ENCODE measurements around the gene ABCB6.
A peak's percentile ranks its signal among the peaks of the same experiment; 100 is the strongest.

Gene ABCB6

GRCh38 chr2:219171231-219171651, 47.5 kb downstream of the ABCB6 start:
- no peak for DNase-seq (ENCODE audit: low read depth in 3 of 3, low spot score in 1 of 3)

- DNase-seq (ENCODE audit: low read depth in 3 of 3, low spot score in 1 of 3), result no peak
Observed at GRCh38 chr2:219169930-219170654, 48.7 kb downstream of the ABCB6 start, which contains the start of gene SLC23A3. Gene SLC23A3, minus strand, starts transcription at chr2:219170029. Its CDS starts 45 bp downstream, at chr2:219169984.

GRCh38 chr2:219168932-219169331, 49.8 kb downstream of the ABCB6 start:
- DNase-seq (ENCODE audit: low read depth in 3 of 3, low spot score in 1 of 3), result no peak

GRCh38 chr2:219168526-219168925, 50.2 kb downstream of the ABCB6 start:
- no peak for DNase-seq (ENCODE audit: low read depth in 3 of 3, low spot score in 1 of 3)

GRCh38 chr2:219167997-219168396, 50.8 kb downstream of the ABCB6 start:
- DNase-seq (ENCODE audit: low read depth in 3 of 3, low spot score in 1 of 3), result no peak

GRCh38 chr2:219165058-219165911, 53.5 kb downstream of the ABCB6 start:
- no peak for DNase-seq (ENCODE audit: low read depth in 3 of 3, low spot score in 1 of 3)

DNA sequence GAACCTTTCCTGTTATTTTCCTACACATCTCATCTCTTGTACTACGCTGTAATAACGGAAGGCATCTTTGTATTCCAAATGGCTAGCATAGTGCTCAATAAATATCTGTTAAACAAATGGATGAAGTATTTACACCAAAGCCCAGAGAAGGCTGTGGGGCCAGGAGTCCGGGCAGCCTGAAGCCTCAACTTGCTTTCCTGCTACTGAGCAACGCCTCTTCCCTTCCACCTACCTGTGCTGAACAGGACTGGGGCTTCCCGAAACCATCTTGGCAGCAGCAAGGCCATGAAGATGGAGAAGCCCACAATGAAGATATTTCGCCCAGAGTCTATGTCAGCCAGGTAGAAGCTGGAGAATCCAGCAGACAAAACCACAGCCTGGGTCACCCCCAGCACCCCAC, 55.6 kb downstream of the ABCB6 start:
- no peak for DNase-seq (ENCODE audit: low read depth in 3 of 3, low spot score in 1 of 3)

DNA sequence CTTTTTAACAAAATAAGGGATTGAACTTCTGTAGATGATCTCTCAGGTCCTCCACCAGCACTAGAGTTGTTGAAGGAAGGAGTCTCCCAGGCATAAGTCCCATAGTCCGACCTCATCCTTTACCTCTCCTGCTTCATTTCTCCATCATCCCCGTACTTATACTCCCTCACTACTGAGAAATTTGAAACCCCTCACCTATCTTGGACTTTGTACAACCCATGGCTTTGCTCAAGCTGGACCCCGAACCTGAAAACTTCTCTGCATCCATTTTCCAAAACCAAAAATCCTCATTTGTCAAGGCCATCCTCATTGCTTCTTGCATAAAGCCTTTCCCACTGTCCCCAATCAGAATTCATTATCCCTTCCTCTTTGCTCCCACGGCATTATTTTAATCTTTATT, 57.7 kb downstream of the ABCB6 start:
- DNase-seq (ENCODE audit: low read depth in 3 of 3, low spot score in 1 of 3), result no peak

- peak; percentile 81 to 93 (median 88) for DNase-seq (ENCODE audit: low read depth in 3 of 3, low spot score in 1 of 3)
Observed at GRCh38 chr2:219160186-219161017, 58.4 kb downstream of the ABCB6 start, which contains the start of gene NHEJ1. Gene NHEJ1, minus strand, starts transcription at chr2:219160815. Its CDS starts 2,453 bp downstream, at chr2:219158362.
